Kidney glomerular epithelial cell (primary cell): ENCODE measurements around the gene ABHD12.

ENCODE experiments used
- DNase-seq: peaks from one replicate; lab custom pipeline; 2025; lab: John Stamatoyannopoulos, UW

ABHD12 gene

GRCh38 chr20:25289886-25290597 lies 100.6 kb downstream of the ABHD12 start:
- DNase-seq = no peak

- no peak for DNase-seq
These were observed 102.1 kb downstream of the ABHD12 start for GRCh38 chr20:25288291-25289181.

- no peak for DNase-seq
These were observed 102.9 kb downstream of the ABHD12 start for GRCh38 chr20:25287631-25288290.

- no peak for DNase-seq
These were observed 103.7 kb downstream of the ABHD12 start for GRCh38 chr20:25286917-25287316.

GRCh38 chr20:25285856-25286798 lies 104.5 kb downstream of the ABHD12 start:
- no peak for DNase-seq

- no peak for DNase-seq
These were observed 105.5 kb downstream of the ABHD12 start for GRCh38 chr20:25285091-25285647.

- no peak for DNase-seq
These were observed 106.5 kb downstream of the ABHD12 start for GRCh38 chr20:25284131-25284601.

GRCh38 chr20:25283221-25283951 lies 107.2 kb downstream of the ABHD12 start:
- no peak for DNase-seq

GRCh38 chr20:25282796-25283195 lies 107.8 kb downstream of the ABHD12 start:
- DNase-seq = no peak

GRCh38 chr20:25282034-25282781 lies 108.4 kb downstream of the ABHD12 start:
- DNase-seq = no peak

- no peak for DNase-seq
These were observed 109.1 kb downstream of the ABHD12 start for GRCh38 chr20:25281541-25281991.

GRCh38 chr20:25280574-25281535 lies 109.8 kb downstream of the ABHD12 start:
- no peak for DNase-seq

- no peak for DNase-seq
These were observed 110.5 kb downstream of the ABHD12 start for GRCh38 chr20:25280051-25280573.

GRCh38 chr20:25279403-25279802 lies 111.2 kb downstream of the ABHD12 start:
- DNase-seq = no peak

GRCh38 chr20:25278636-25279361 lies 111.8 kb downstream of the ABHD12 start:
- no peak for DNase-seq

- DNase-seq = no peak
These were observed 112.6 kb downstream of the ABHD12 start for GRCh38 chr20:25277941-25278521.
